Measurements from ENCODE around the gene SAA1.
"Not testable (repeated sequence)": the region's sequence is repeated elsewhere in the genome, so short reads cannot be mapped to it uniquely, and the experiment has no call there.

SAA1 gene

GRCh38 chr11:18261721-18262120 is 4.3 kb upstream of the SAA1 start:
- DNase-seq = no peak

- DNase-seq = not testable (repeated sequence)
Observed at GRCh38 chr11:18262681-18263350, 3.2 kb upstream of the SAA1 start.

- DNase-seq = no peak
Observed at GRCh38 chr11:18264035-18264434, 2.0 kb upstream of the SAA1 start.

DNA sequence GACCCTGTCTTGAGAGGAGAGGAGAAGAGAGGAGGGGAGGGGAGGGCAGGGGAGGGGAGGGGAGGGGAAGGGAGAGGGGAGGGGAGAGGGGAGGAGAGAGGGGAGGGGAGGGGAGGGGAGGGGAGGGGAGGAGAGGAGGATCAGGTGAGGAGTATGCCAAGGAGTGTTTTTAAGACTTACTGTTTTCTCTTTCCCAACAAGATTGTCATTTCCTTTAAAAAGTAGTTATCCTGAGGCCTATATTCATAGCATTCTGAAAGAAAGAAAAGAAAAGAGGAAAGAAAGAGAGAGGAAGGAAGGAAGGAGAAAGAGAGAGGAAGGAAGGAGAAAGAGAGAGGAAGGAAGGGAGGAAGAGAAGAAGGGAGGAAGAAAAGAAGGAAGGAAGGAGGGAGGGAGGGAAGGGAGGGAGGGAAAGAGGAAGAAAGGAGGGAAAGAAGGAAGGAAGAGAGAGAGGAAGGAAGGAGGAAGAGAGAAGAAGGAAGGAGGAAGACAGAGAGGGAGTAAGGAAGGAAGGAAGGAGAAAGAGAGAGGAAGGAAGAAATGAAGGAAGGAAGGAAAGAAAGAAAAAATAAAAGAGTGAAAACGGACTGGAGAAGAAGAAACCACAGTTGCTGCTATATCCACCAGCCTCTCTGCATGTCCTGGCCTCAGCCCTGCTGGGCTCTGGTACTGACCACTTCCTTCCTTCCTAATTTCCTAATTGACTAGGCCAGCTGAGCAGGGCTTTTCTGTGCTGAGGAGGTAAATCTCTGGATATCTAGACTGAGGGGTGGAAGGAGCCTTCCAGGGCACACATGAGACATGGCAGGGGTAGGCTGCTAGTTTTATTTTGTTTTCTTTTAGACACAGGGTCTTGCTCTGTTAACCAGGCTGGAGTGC is 1.1 kb upstream of the SAA1 start:
- DNase-seq = no peak

- not testable (repeated sequence) for DNase-seq
Observed at GRCh38 chr11:18267335-18268133, 1.5 kb downstream of the SAA1 start.

DNA sequence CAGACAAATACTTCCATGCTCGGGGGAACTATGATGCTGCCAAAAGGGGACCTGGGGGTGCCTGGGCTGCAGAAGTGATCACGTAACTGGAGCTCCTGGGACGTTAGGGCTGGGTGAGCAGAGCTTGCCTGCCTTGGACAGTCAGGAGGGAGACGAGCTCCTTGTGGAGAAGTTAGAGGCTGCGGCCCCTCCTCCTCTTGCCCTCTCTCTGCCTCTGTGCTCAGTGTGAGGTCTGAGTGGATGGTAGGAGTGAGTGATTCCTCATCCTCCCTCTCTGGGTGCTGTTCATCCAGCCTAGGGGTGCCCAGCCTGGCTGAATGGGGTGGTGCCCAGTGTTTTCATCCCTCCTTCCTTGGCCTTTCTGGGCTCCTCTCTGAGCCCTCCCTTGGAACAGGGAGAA is 3.2 kb downstream of the SAA1 start:
- not testable (repeated sequence) for DNase-seq

DNA sequence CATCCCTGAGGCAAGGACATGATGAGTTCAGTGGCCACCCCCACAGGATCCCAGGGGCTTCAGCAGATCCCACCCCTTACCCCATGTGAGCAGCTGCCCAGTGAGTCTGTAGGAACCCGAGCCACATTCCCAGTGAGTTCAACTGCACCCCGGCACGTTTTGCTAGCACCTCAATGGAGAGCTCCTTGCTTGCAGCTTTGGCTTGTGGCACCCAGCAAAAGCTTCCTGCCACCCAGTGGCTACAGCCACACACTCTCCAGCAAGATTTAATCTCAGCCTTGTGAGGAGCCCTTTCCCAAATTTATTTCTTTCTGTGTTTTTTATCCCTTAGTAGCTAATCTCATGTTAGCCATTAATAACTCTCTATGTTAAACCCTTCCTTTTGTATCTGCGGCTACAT is 4.0 kb downstream of the SAA1 start:
- no peak for DNase-seq

GRCh38 chr11:18271206-18271605 is 5.1 kb downstream of the SAA1 start:
- no peak for DNase-seq

GRCh38 chr11:18277565-18278271 is 11.7 kb downstream of the SAA1 start:
- DNase-seq = no peak

DNA sequence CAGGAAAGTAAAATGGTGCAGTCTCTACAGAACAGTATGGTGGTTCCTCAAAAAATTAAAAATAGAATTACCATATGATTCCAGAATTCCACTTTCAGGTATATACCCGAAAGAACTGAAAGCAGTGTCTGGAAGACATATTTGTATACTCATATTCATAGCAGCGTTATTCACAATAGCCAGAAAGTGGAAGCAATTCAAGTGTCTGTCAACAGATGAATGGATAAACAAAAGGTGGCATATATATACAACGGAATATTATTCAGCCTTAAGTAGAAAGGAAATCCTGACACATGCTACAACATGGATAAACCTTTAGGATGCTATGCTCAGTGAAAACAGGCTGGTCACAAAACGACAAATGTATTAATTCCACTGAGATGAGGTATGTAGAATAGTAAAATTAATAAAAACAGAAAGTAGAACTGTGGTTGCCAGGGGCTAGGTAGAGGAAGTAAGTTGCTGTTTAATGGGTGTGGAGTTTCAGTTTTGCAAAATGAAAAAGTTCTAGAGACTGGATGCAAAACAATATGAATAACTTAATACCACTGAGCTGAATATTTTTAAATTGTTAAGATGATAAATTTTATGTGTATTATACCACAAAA is 14.5 kb downstream of the SAA1 start:
- no peak for DNase-seq

GRCh38 chr11:18282626-18283025 is 16.6 kb downstream of the SAA1 start:
- no peak for DNase-seq

- DNase-seq = no peak
Observed at GRCh38 chr11:18285841-18286240, 19.8 kb downstream of the SAA1 start.

- DNase-seq = no peak
Observed at GRCh38 chr11:18288911-18289310, 22.8 kb downstream of the SAA1 start.

- no peak for DNase-seq
Observed at GRCh38 chr11:18294862-18295261, 28.8 kb downstream of the SAA1 start.

DNA sequence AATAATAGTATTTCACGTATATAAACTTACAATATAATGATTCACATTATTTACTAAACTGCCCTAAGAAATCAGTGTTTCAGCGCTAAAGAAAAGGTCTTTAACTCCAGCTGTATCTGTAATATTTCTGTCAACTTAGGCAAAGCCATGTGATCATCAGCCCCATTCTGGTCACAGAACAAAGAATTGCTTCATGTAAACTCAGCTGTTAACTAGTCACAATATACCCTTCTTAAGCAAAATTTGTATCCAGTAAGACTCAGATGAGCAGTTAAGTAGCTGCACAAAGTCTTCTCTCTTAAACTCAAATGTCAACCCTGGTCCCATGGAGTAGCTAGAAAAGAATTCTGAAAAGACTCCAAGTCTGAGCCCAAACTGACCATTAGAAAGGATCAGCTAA is 29.3 kb downstream of the SAA1 start:
- no peak for DNase-seq

DNA sequence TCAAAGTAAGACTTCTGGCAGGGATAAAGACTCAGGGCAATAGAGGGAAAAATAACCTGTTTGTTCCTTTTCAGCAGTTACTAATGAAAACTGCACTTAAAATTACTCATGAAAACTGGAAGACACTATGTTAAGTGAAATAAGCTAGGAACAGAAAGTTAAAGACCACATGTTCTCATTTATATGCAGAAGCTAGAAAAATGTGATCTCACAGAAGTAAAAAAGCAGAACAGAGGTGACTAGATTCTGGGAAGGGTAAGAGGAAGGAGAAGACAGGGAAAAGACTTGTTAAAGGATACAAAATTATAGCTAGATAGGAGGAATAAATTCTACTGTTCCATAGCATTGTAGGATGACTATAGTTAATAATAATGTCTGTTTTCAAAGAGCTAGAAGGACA is 33.7 kb downstream of the SAA1 start:
- DNase-seq = no peak

DNA sequence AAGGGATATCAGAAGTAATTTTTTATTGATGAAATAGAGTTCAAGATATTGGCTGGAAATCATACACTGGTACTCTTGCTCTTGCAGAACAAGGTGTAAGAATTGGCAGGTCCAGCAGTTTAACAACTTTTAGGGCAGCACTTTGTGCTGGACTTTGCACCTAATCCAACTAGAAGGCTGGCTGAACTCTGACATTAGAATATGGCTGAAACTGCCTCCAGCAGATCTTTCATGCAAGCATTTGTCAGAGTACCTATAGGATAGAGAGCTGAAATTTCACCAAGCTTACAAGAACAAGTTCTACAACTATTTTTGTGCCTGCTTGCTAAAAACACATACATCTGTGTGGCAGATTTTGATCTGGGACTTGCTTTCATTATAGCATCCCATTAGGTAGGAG is 38.7 kb downstream of the SAA1 start:
- DNase-seq = no peak

GRCh38 chr11:18307461-18308139 is 41.5 kb downstream of the SAA1 start:
- DNase-seq = no peak

GRCh38 chr11:18308242-18308641 is 42.2 kb downstream of the SAA1 start:
- DNase-seq = no peak

DNA sequence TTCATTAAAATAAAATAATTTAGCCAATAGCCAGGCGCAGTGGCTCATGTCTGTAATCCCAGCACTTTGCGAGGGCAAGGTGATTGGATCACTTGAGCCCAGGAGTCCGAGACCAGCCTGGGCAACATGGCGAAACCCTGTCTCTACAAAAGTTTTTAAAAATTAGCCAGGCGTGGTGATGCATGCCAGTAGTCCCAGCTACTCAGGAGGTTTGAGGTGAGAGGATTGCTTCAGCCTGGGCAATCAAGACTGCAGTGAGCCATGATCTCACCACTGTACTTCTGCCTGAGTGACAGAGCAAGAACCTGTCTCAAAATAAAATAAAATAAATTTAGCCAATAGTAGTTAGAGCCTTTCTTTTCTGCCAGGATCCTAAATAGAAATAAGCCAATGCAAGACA is 43.6 kb downstream of the SAA1 start:
- no peak for DNase-seq

DNA sequence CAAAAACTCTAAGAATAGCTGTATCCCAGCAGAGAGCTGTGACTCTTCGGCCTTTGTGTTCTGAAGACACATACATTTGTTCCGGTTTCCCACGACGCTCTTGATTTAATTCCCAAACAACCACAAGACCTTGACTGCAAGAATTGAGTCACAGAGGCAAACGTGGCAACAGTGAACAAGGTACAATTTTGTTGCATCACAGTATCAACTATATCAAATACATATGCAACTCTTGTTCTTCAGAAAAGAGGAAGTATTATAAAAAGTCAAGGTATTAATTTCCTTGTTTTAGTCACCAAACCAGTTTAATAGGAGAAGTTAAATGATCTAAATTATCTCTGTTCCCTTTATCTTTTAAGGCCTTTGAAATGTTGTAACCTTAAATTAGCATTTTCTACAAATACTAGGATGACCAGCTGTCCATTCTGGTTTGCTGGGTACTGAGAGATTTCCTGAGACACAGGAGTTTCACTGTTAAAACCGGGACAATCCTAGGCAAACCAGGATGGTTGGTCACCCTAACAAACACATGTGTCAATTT is 44.8 kb downstream of the SAA1 start:
- peak in 1 of 2 donors; percentile 7 for DNase-seq

DNA sequence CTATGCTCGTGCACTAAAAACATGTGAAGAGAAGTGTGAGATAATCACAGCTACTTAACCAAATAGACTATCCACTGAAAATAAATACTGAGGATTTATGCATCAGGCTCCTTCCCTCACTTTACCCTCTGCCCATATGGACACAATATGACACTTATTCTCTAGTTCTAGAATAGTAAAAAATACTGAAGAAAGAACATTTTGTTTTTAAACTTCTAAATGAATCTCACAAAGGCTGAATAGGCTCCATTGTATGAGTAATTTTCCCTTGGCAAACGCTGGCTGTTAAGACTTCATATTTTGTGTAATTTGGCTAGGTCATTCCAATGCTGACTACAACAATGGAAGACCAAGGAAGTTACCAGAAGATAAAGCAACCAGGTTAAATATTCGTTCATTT is 45.9 kb downstream of the SAA1 start:
- no peak for DNase-seq

Measured in bone marrow (tissue), 2 donors.